ENCODE results near the gene ADGRG6. TPM values are rescaled to one million over a fixed set of nuclear protein-coding genes. Genes with fewer than 3 reads are reported as not detected.

Gene ADGRG6
- total and polyA plus RNA-seq, 12 donors, result 0.72 to 24.6 (median 5.3) TPM

GRCh38 chr6:142284419-142284818, 17.4 kb upstream of the ADGRG6 start:
- DNase-seq, result no peak
- H3K27me3 ChIP-seq, result no peaks in the 10 kb centered on the region
- TF ChIP-seq CTCF (IDR thresholded peaks at IDR 0.05), result no peak
- no peak for TF ChIP-seq POLR2A (IDR thresholded peaks at IDR 0.05)
- no peak overlapping the region for H3K27ac ChIP-seq
- 51 to 95% (median 69%) methylated on average over 1 of the region's 1 CpG for WGBS, 4 donors
- H3K36me3 ChIP-seq (replicated peaks in 1 of 2), result no peaks in the 10 kb centered on the region
- intact Hi-C loops (cut with DNase I), result no loop called here
- no peak overlapping the region for H3K4me3 ChIP-seq
- no peaks in the 10 kb centered on the region for H3K9me3 ChIP-seq (replicated peaks in 1 of 3)
- no peaks in the 10 kb centered on the region for H3K4me1 ChIP-seq (replicated peaks in 1 of 2)

GRCh38 chr6:142285235-142286087, 16.3 kb upstream of the ADGRG6 start:
- H3K4me3 ChIP-seq, result no peak overlapping the region
- intact Hi-C loops (cut with DNase I), result no loop called here
- H3K9me3 ChIP-seq (replicated peaks in 1 of 3), result no peaks in the 10 kb centered on the region
- 89 to 92% (median 90%) methylated on average over 9 of the region's 9 CpGs for WGBS, 4 donors
- H3K4me1 ChIP-seq (replicated peaks in 1 of 2), result no peaks in the 10 kb centered on the region
- no peak for DNase-seq
- H3K27ac ChIP-seq, result no peak overlapping the region
- TF ChIP-seq POLR2A (IDR thresholded peaks at IDR 0.05), result no peak
- no peak for TF ChIP-seq CTCF (IDR thresholded peaks at IDR 0.05)
- no peaks in the 10 kb centered on the region for H3K36me3 ChIP-seq (replicated peaks in 1 of 2)
- no peaks in the 10 kb centered on the region for H3K27me3 ChIP-seq

GRCh38 chr6:142286088-142286409, 15.8 kb upstream of the ADGRG6 start:
- H3K27ac ChIP-seq, result no peak overlapping the region
- no peak overlapping the region for H3K4me3 ChIP-seq
- no peaks in the 10 kb centered on the region for H3K9me3 ChIP-seq (replicated peaks in 1 of 3)
- no peaks in the 10 kb centered on the region for H3K36me3 ChIP-seq (replicated peaks in 1 of 2)
- no peaks in the 10 kb centered on the region for H3K27me3 ChIP-seq
- intact Hi-C loops (cut with DNase I), result no loop called here
- DNase-seq, result no peak
- WGBS, 4 donors, result 42 to 63% (median 50%) methylated on average over 1 of the region's 1 CpG
- no peaks in the 10 kb centered on the region for H3K4me1 ChIP-seq (replicated peaks in 1 of 2)
- TF ChIP-seq POLR2A (IDR thresholded peaks at IDR 0.05) (no peak), CTCF (IDR thresholded peaks at IDR 0.05) (no peak)

- H3K4me3 ChIP-seq, result no peak overlapping the region
- no peak for DNase-seq
- H3K27ac ChIP-seq, result no peak overlapping the region
- no peaks in the 10 kb centered on the region for H3K9me3 ChIP-seq (replicated peaks in 1 of 3)
- no peaks in the 10 kb centered on the region for H3K4me1 ChIP-seq (replicated peaks in 1 of 2)
- no peaks in the 10 kb centered on the region for H3K36me3 ChIP-seq (replicated peaks in 1 of 2)
- intact Hi-C loops (cut with DNase I), result no loop called here
- no peak for TF ChIP-seq CTCF (IDR thresholded peaks at IDR 0.05)
- TF ChIP-seq POLR2A (IDR thresholded peaks at IDR 0.05), result no peak
- H3K27me3 ChIP-seq, result no peaks in the 10 kb centered on the region
- 79 to 87% (median 83%) methylated on average over 5 to 6 of the region's 6 CpGs for WGBS, 4 donors
These were observed 12.1 kb upstream of the ADGRG6 start for GRCh38 chr6:142289687-142290086.
